Measurements from ENCODE around the gene NTHL1. TPM values are rescaled to one million over a fixed set of nuclear protein-coding genes. Genes with fewer than 3 reads are reported as not detected.

The NTHL1 gene
- total and polyA plus RNA-seq, 2 of the 13 experiments (the other 11 are each of a cell fraction or from before 2014, with no cell fraction given), result 47.5 to 64.9 TPM

GRCh38 chr16:2035431-2036199 lies 12.0 kb downstream of the NTHL1 start (continued):
- TF ChIP-seq ZNF136 (CRISPR knock-in tag; IDR thresholded peaks at IDR 0.05; ENCODE audit: low read depth) (0 out of 2 replicates have a peak, but pooled peaks have one; percentile 44), HNF1B (CRISPR knock-in tag; IDR thresholded peaks at IDR 0.05) (peak; percentile 71), ZNF75D (CRISPR knock-in tag; IDR thresholded peaks at IDR 0.05; ENCODE audit: borderline replicate concordance) (no peak), ZNF460 (CRISPR knock-in tag; IDR thresholded peaks at IDR 0.05; ENCODE audit: borderline replicate concordance) (no peak), SIX4 (CRISPR knock-in tag; IDR thresholded peaks at IDR 0.05) (peak; percentile 62; the same call in 1 of the 2 replicates), ZNF44 (CRISPR knock-in tag; IDR thresholded peaks at IDR 0.05) (0 out of 2 replicates have a peak, but pooled peaks have one; percentile 19), THAP11 (CRISPR knock-in tag; IDR thresholded peaks at IDR 0.05) (peak; percentile 88), EEA1 (CRISPR knock-in tag; IDR thresholded peaks at IDR 0.05; ENCODE audit: borderline replicate concordance) (0 out of 2 replicates have a peak, but pooled peaks have one; percentile 63), FOXK1 (CRISPR knock-in tag; IDR thresholded peaks at IDR 0.05; ENCODE audit: borderline replicate concordance, low read depth) (peak; percentile 73; the same call in 1 of the 2 replicates), UBTF (CRISPR knock-in tag; IDR thresholded peaks at IDR 0.05) (peak; percentile 96), SATB2 (CRISPR knock-in tag; IDR thresholded peaks at IDR 0.05) (no peak), ZNF713 (CRISPR knock-in tag; IDR thresholded peaks at IDR 0.05) (0 out of 2 replicates have a peak, but pooled peaks have one; percentile 27), RBFOX2 (IDR thresholded peaks at IDR 0.05; ENCODE audit: low read depth, low read length) (peak; percentile 96), SALL1 (CRISPR knock-in tag; IDR thresholded peaks at IDR 0.05) (peak; percentile 69), ZNF326 (CRISPR knock-in tag; IDR thresholded peaks at IDR 0.05; ENCODE audit: borderline replicate concordance) (no peak)
- TF ChIP-seq, protein P1, sequence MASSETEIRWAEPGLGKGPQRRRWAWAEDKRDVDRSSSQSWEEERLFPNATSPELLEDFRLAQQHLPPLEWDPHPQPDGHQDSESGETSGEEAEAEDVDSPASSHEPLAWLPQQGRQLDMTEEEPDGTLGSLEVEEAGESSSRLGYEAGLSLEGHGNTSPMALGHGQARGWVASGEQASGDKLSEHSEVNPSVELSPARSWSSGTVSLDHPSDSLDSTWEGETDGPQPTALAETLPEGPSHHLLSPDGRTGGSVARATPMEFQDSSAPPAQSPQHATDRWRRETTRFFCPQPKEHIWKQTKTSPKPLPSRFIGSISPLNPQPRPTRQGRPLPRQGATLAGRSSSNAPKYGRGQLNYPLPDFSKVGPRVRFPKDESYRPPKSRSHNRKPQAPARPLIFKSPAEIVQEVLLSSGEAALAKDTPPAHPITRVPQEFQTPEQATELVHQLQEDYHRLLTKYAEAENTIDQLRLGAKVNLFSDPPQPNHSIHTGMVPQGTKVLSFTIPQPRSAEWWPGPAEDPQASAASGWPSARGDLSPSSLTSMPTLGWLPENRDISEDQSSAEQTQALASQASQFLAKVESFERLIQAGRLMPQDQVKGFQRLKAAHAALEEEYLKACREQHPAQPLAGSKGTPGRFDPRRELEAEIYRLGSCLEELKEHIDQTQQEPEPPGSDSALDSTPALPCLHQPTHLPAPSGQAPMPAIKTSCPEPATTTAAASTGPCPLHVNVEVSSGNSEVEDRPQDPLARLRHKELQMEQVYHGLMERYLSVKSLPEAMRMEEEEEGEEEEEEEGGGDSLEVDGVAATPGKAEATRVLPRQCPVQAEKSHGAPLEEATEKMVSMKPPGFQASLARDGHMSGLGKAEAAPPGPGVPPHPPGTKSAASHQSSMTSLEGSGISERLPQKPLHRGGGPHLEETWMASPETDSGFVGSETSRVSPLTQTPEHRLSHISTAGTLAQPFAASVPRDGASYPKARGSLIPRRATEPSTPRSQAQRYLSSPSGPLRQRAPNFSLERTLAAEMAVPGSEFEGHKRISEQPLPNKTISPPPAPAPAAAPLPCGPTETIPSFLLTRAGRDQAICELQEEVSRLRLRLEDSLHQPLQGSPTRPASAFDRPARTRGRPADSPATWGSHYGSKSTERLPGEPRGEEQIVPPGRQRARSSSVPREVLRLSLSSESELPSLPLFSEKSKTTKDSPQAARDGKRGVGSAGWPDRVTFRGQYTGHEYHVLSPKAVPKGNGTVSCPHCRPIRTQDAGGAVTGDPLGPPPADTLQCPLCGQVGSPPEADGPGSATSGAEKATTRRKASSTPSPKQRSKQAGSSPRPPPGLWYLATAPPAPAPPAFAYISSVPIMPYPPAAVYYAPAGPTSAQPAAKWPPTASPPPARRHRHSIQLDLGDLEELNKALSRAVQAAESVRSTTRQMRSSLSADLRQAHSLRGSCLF (CRISPR knock-in tag; IDR thresholded peaks at IDR 0.05; ENCODE audit: borderline replicate concordance), result 0 out of 2 replicates have a peak, but pooled peaks have one; percentile 29
- TF ChIP-seq, protein P2, sequence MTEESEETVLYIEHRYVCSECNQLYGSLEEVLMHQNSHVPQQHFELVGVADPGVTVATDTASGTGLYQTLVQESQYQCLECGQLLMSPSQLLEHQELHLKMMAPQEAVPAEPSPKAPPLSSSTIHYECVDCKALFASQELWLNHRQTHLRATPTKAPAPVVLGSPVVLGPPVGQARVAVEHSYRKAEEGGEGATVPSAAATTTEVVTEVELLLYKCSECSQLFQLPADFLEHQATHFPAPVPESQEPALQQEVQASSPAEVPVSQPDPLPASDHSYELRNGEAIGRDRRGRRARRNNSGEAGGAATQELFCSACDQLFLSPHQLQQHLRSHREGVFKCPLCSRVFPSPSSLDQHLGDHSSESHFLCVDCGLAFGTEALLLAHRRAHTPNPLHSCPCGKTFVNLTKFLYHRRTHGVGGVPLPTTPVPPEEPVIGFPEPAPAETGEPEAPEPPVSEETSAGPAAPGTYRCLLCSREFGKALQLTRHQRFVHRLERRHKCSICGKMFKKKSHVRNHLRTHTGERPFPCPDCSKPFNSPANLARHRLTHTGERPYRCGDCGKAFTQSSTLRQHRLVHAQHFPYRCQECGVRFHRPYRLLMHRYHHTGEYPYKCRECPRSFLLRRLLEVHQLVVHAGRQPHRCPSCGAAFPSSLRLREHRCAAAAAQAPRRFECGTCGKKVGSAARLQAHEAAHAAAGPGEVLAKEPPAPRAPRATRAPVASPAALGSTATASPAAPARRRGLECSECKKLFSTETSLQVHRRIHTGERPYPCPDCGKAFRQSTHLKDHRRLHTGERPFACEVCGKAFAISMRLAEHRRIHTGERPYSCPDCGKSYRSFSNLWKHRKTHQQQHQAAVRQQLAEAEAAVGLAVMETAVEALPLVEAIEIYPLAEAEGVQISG (CRISPR knock-in tag; IDR thresholded peaks at IDR 0.05), result peak; percentile 78
